Peyer's patch (tissue), 4 donors: ENCODE results near the gene CYP19A1. TPM values are rescaled to one million over a fixed set of nuclear protein-coding genes. Genes with fewer than 3 reads are reported as not detected.

Experiments
- DNase-seq, 3 donors: peaks; one replicate each; pipeline ENCODE4 v3.0.0-alpha.2; 2017 to 2019
- H3K27ac ChIP-seq, 4 donors: fragments of 200-600 bp; sonication (generic); one replicate each; pipeline ENCODE4 v1.5.1; 2016 to 2019
- H3K27me3 ChIP-seq, 2 donors: fragments of 200-600 bp; sonication (generic); one replicate each; pipeline ENCODE4 v1.5.1; 2019
- H3K36me3 ChIP-seq, 3 donors: fragments of 200-600 bp; sonication (generic); one replicate each; pipeline ENCODE4 v1.5.1; 2016 to 2019
- H3K4me1 ChIP-seq, 4 donors: fragments of 200-600 bp; sonication (generic); one replicate each; pipeline ENCODE4 v1.5.1; 2016 to 2019
- H3K4me3 ChIP-seq, 4 donors: fragments of 200-600 bp; sonication (generic); 1 replicate in 3 of 4; 2 replicates in 1 of 4; pipeline ENCODE4 v1.5.1; 2016 to 2019; ENCODE audit warnings: mild to moderate bottlenecking in 1 of 4
- H3K9me3 ChIP-seq, 4 donors: fragments of 200-600 bp; sonication (generic); one replicate each; pipeline ENCODE4 v1.5.1; 2016 to 2019; ENCODE audit warnings: mild to moderate bottlenecking in 1 of 4
- POLR2A ChIP-seq, 2 donors: fragments of 450-650 bp; IDR thresholded peaks; one replicate each; pipeline ENCODE4 v1.5.1; 2017; ENCODE audit warnings: antibody characterized with exemption in 2 of 2, mild to moderate bottlenecking in 2 of 2, moderate library complexity in 2 of 2
- total RNA-seq, 4 donors: library from RNA; depleted of rRNA; stranded (reverse); fragments of >200 nt; gene quantifications; one replicate each; pipeline ENCODE4 v1.1.0, GENCODE V29; 2016
- TF ChIP-seq, protein P1 (sequence below), 6 experiments: fragments of 450-650 bp in 4 of 6; fragments of 200-600 bp in 2 of 6; sonication (generic) in 1 of 6; IDR thresholded peaks; one replicate each; pipeline ENCODE4 v1.5.1; 2017 to 2019; ENCODE audit warnings: antibody characterized with exemption in 6 of 6, mild to moderate bottlenecking in 3 of 6, moderate library complexity in 1 of 6

Gene CYP19A1
- total RNA-seq, 4 donors from 2014 or later, result 0.83 TPM; not detected in 3

DNA sequence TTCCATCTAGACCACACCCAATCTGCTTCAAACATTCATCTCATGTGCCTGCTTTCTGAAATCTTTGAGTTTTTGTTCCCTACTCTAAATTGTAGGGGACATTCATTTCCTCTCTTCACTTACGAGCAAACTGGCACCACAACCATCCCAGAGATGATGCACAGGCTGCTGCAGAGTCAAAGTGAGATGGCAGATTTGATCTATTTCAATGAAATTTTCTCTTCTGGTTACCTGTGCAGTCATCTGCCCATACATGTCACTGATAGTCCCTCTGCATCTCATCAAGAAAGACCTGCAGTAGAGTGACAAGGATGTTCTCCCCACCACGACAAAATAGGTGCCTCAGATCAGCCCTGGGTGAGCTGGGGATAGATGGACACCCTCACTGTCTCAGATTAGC, 125.5 kb downstream of the CYP19A1 start:
- no peaks in the 10 kb centered on the region for H3K27me3 ChIP-seq
- no peak for DNase-seq
- H3K36me3 ChIP-seq, result no peaks in the 10 kb centered on the region
- H3K4me3 ChIP-seq, result no peak overlapping the region
- H3K27ac ChIP-seq, result no peak overlapping the region
- H3K4me1 ChIP-seq, result no peaks in the 10 kb centered on the region
- TF ChIP-seq POLR2A (IDR thresholded peaks at IDR 0.05), result no peak
- TF ChIP-seq, protein P1, sequence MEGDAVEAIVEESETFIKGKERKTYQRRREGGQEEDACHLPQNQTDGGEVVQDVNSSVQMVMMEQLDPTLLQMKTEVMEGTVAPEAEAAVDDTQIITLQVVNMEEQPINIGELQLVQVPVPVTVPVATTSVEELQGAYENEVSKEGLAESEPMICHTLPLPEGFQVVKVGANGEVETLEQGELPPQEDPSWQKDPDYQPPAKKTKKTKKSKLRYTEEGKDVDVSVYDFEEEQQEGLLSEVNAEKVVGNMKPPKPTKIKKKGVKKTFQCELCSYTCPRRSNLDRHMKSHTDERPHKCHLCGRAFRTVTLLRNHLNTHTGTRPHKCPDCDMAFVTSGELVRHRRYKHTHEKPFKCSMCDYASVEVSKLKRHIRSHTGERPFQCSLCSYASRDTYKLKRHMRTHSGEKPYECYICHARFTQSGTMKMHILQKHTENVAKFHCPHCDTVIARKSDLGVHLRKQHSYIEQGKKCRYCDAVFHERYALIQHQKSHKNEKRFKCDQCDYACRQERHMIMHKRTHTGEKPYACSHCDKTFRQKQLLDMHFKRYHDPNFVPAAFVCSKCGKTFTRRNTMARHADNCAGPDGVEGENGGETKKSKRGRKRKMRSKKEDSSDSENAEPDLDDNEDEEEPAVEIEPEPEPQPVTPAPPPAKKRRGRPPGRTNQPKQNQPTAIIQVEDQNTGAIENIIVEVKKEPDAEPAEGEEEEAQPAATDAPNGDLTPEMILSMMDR (IDR thresholded peaks at IDR 0.05), result no peak
- H3K9me3 ChIP-seq, result no peaks in the 10 kb centered on the region

DNA sequence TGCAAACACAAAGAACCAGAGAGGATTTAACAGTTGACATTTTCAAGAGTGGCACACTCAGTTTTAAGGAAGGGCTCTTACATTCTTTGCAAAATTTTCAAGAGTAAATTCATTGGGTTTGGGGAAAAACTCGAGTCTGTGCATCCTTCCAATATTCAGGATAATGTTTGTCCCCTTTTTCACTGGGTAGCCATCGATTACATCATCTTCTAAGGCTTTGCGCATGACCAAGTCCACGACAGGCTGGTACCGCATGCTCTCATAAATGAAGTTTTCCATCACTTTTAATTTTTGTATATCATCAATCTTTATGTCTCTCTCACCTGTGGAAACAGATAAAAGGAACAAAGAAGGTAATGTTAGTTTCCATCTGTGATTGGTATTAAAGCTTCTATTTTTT, 126.2 kb downstream of the CYP19A1 start:
- H3K27ac ChIP-seq, result no peak overlapping the region
- H3K27me3 ChIP-seq, result no peaks in the 10 kb centered on the region
- no peaks in the 10 kb centered on the region for H3K9me3 ChIP-seq
- H3K36me3 ChIP-seq, result no peaks in the 10 kb centered on the region
- no peaks in the 10 kb centered on the region for H3K4me1 ChIP-seq
- TF ChIP-seq, protein P1 (IDR thresholded peaks at IDR 0.05), result no peak
- no peak overlapping the region for H3K4me3 ChIP-seq
- no peak for DNase-seq

DNA sequence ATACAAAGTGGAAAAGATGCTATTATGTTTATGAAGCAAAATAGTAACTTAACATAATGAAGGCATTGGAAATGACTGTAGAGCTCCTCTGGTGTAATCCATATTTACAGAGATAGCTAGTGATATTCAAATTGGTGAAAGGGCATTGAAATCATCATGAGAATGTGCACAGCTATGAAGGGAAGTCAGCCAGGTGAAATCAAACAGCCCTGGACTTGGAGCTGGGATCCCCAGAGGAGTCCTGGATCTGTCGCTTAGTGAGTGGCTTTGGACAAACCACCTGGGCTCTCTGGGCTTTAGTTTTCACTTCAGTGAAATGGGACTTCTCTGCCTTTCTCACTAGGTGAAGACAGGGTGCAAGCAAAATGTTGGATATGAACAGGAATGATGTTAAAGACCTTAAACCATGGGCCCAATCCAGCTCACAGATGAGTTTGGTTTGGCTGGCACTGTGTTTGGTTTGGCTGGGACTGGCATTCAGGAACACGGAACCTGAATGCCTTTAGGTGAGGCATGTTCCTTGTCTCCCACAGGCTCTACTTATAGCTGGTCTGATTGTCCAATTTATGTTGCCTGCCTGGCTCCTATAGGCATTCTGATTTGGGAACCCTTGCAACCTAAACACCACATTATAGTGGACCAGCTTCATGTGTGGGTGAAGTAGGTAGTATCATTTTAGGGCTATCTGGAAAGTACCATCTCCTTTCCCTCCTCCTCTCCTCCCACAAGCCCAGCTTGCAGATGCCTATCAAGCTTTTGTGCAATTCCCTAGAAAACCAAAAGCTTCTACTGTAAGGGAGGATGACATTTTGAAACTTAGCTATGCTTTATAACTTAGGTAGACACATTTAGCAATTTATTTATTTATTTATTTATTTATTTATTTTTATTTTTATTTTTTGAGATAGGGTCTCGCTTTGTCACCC, 133.1 kb downstream of the CYP19A1 start:
- H3K9me3 ChIP-seq, result no peaks in the 10 kb centered on the region
- H3K4me3 ChIP-seq, result no peak overlapping the region
- H3K27ac ChIP-seq, result no peak overlapping the region
- no peaks in the 10 kb centered on the region for H3K36me3 ChIP-seq
- no peaks in the 10 kb centered on the region for H3K27me3 ChIP-seq
- no peak for TF ChIP-seq POLR2A (IDR thresholded peaks at IDR 0.05)
- TF ChIP-seq, protein P1 (IDR thresholded peaks at IDR 0.05), result no peak
- DNase-seq, result no peak
- H3K4me1 ChIP-seq, result no peaks in the 10 kb centered on the region

DNA sequence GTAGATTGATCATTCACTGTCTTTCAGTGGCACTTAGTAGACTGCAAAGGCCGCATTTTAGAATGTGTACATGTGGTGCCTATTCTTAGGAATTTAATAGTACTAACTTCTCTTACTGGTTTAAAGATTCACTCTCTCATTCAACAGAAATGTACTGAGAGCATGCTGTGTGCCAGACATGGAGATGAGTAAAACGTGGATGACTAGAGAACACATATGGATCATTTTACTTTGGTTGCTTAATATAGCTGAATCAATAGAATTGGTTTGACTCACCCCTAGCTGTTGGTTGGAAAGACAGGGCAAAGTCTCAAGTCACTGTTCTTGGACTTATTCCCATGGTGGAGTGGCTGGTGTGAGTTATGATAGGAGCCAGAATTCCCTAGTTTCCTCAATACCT, 134.6 kb downstream of the CYP19A1 start:
- Histone ChIP-seq H3K27me3 (no peaks in the 10 kb centered on the region), H3K4me3 (no peak overlapping the region), H3K27ac (no peak overlapping the region), H3K4me1 (no peaks in the 10 kb centered on the region), H3K9me3 (no peaks in the 10 kb centered on the region), H3K36me3 (no peaks in the 10 kb centered on the region)
- DNase-seq, result no peak
- TF ChIP-seq POLR2A (IDR thresholded peaks at IDR 0.05), result no peak

DNA sequence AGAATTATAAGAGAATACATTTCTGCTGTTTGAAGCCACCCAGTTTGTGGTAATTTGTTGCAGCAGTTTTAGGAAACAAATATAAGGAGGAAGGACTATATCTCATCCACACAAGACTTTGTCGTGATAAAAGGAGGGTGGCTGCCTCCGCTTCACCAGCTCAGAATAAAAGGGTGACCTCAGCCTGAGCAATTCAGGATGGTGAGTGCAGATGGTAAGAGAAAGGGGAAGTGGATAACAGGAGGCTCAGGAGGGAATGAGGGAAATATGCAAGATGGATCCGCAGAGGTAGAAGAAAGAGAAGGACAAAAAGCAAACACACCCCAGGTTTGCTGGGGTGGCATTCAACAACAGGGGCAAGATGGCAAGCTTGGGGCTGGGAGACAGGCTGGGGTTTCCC, 135.6 kb downstream of the CYP19A1 start:
- DNase-seq, result no peak
- Histone ChIP-seq H3K9me3 (no peaks in the 10 kb centered on the region), H3K4me1 (no peaks in the 10 kb centered on the region), H3K4me3 (no peak overlapping the region), H3K27ac (no peak overlapping the region), H3K27me3 (no peaks in the 10 kb centered on the region), H3K36me3 (no peaks in the 10 kb centered on the region)
- no peak for TF ChIP-seq POLR2A (IDR thresholded peaks at IDR 0.05)
- TF ChIP-seq, protein P1 (IDR thresholded peaks at IDR 0.05), result no peak

DNA sequence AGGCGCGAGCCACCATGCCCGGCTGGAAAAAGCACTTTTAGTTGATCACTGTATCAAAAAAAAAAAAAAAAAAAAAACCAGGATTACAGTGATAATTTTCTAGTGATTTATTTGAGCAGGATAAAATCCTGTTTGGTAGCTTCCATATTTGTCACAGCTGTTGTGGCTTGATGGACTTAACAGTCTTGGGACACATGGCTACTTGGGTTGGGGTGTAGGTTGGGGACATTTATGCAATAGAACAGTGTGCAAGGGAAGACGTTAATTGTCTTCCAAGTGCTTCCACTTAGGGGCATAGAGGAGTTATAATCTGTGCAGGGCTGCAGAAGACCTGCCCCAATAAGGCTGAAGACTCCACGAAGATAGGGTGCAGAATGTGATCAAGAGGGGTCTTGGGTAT, 136.8 kb downstream of the CYP19A1 start:
- no peak overlapping the region for H3K27ac ChIP-seq
- TF ChIP-seq, protein P1 (IDR thresholded peaks at IDR 0.05), result no peak
- no peak overlapping the region for H3K4me3 ChIP-seq
- no peak for DNase-seq
- H3K4me1 ChIP-seq, result no peaks in the 10 kb centered on the region
- no peaks in the 10 kb centered on the region for H3K36me3 ChIP-seq
- H3K9me3 ChIP-seq, result no peaks in the 10 kb centered on the region
- no peaks in the 10 kb centered on the region for H3K27me3 ChIP-seq
